Vagina (tissue), 2 donors: ENCODE measurements around the gene FRMD3.

Source experiments
- CTCF ChIP-seq, 3 experiments: fragments of 450-650 bp in 2 of 3; fragments of 200-600 bp in 1 of 3; sonication (generic) in 1 of 3; IDR thresholded peaks; one replicate each; pipeline ENCODE4 v1.5.1; 2017 to 2019; ENCODE audit warnings: antibody characterized with exemption in 3 of 3, mild to moderate bottlenecking in 2 of 3, moderate library complexity in 2 of 3
- POLR2A ChIP-seq, 2 donors: fragments of 450-650 bp; IDR thresholded peaks; one replicate each; pipeline ENCODE4 v1.6.1; 2017; ENCODE audit warnings: antibody characterized with exemption in 2 of 2, mild to moderate bottlenecking in 2 of 2, moderate library complexity in 2 of 2

- TF ChIP-seq POLR2A (IDR thresholded peaks at IDR 0.05) = no peak
- no peak for TF ChIP-seq CTCF (IDR thresholded peaks at IDR 0.05)
Measured at GRCh38 chr9:83472764-83473163, 65.4 kb downstream of the FRMD3 start.
